ENCODE data around the gene GRAP2.

DNA sequence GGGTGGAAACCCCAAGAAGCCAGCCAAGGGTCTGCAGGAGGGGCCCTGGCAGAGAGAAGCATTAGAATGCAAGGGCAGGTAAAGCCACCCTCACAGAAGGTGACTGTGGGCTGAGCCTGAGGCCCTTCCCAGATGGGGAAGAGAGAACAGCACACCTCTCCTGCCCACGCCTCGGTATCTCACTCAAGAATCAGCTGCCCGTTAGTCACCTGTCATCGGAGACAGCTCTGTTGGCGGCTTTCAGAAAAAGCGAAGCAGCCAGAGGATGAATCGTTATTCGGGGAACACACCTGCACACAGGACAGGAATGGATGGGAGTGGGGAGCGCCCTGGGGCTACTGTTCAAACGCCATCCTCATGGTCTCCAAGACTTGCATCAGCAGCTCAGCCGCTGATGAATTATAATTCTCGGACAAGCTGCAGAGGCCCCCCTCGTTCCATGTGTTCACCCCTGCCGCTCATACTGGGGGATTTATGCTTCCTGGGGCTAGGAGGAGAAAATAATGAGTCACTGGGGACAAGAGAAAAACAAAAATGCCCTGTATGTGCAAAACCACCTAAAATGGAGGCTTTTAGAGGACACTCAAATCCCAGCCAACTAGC, 37.7 kb downstream of the GRAP2 start:
- TF ChIP-seq POLR2A (IDR thresholded peaks at IDR 0.05; ENCODE audit: low read depth, low read length) (no peak), POLR2AphosphoS5 (IDR thresholded peaks at IDR 0.05; ENCODE audit: insufficient read depth, low read depth, low read length) (no peak), EZH2 (IDR thresholded peaks at IDR 0.05; ENCODE audit: borderline replicate concordance, low read depth, low read length, severe bottlenecking) (no peak)
- TF ChIP-seq, protein P1, sequence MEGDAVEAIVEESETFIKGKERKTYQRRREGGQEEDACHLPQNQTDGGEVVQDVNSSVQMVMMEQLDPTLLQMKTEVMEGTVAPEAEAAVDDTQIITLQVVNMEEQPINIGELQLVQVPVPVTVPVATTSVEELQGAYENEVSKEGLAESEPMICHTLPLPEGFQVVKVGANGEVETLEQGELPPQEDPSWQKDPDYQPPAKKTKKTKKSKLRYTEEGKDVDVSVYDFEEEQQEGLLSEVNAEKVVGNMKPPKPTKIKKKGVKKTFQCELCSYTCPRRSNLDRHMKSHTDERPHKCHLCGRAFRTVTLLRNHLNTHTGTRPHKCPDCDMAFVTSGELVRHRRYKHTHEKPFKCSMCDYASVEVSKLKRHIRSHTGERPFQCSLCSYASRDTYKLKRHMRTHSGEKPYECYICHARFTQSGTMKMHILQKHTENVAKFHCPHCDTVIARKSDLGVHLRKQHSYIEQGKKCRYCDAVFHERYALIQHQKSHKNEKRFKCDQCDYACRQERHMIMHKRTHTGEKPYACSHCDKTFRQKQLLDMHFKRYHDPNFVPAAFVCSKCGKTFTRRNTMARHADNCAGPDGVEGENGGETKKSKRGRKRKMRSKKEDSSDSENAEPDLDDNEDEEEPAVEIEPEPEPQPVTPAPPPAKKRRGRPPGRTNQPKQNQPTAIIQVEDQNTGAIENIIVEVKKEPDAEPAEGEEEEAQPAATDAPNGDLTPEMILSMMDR (IDR thresholded peaks at IDR 0.05; ENCODE audit: extremely low read depth in 1 of 2, insufficient read depth in 1 of 2, low read depth in 1 of 2, low read length in 2 of 2) = no peak
- TF ChIP-seq, protein P2, sequence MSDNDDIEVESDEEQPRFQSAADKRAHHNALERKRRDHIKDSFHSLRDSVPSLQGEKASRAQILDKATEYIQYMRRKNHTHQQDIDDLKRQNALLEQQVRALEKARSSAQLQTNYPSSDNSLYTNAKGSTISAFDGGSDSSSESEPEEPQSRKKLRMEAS (IDR thresholded peaks at IDR 0.05; ENCODE audit: insufficient read depth, insufficient read length) = no peak

All from endothelial cell of umbilical vein (primary cell).